KMS-11 (cell line): ENCODE measurements around the gene KRTAP13-2.

ENCODE experiments used
- H2AFZ ChIP-seq: fragments of 200-600 bp; sonication (generic); 2 replicates; pipeline ENCODE4 v1.6.1; 2016; ENCODE audit warnings: antibody characterized with exemption, mixed run types, low read depth
- H3K27ac ChIP-seq: fragments of 200-600 bp; sonication (generic); 2 replicates; pipeline ENCODE4 v1.6.1; 2016; ENCODE audit warnings: mild to moderate bottlenecking, mixed run types
- H3K27me3 ChIP-seq: fragments of 200-600 bp; sonication (generic); 2 replicates; pipeline ENCODE4 v1.6.1; 2017; ENCODE audit warnings: mild to moderate bottlenecking, low read depth, mixed run types, moderate library complexity; ENCODE audit not compliant: insufficient read depth
- H3K36me3 ChIP-seq: fragments of 200-600 bp; sonication (generic); 2 replicates; pipeline ENCODE4 v1.6.1; 2017; ENCODE audit warnings: mild to moderate bottlenecking, mixed run types; ENCODE audit not compliant: insufficient read depth
- H3K4me1 ChIP-seq: fragments of 200-600 bp; sonication (generic); 2 replicates; pipeline ENCODE4 v1.6.1; 2016; ENCODE audit warnings: mild to moderate bottlenecking, low read depth, mixed run types; ENCODE audit not compliant: poor library complexity, severe bottlenecking
- H3K4me2 ChIP-seq: fragments of 200-600 bp; sonication (generic); 2 replicates; pipeline ENCODE4 v1.7.0; 2016; ENCODE audit warnings: mild to moderate bottlenecking, mixed run types
- H3K4me3 ChIP-seq: fragments of 200-600 bp; sonication (generic); IDR thresholded peaks from 2 replicates; pipeline ENCODE4 v1.6.1; 2017; ENCODE audit warnings: low read depth, low read length, mixed read lengths; ENCODE audit not compliant: insufficient read depth
- H3K79me2 ChIP-seq: fragments of 200-600 bp; sonication (generic); 2 replicates; pipeline ENCODE4 v1.6.1; 2016; ENCODE audit warnings: low read depth, mixed run types; ENCODE audit not compliant: insufficient read depth
- H3K9ac ChIP-seq: fragments of 200-600 bp; sonication (generic); 2 replicates; pipeline ENCODE4 v1.6.1; 2016; ENCODE audit warnings: mild to moderate bottlenecking, mixed run types
- H4K20me1 ChIP-seq: fragments of 200-600 bp; sonication (generic); 2 replicates; pipeline ENCODE4 v1.6.1; 2016; ENCODE audit warnings: mild to moderate bottlenecking, mixed run types; ENCODE audit not compliant: insufficient read depth
- TF ChIP-seq, protein P1 (sequence below): fragments of 200-600 bp; sonication (generic); conservative IDR thresholded peaks from 2 replicates; pipeline ENCODE4 v1.6.1; 2017; ENCODE audit warnings: low read depth, mild to moderate bottlenecking, antibody characterized with exemption, low read length, moderate library complexity, mixed read lengths

Gene KRTAP13-2

DNA sequence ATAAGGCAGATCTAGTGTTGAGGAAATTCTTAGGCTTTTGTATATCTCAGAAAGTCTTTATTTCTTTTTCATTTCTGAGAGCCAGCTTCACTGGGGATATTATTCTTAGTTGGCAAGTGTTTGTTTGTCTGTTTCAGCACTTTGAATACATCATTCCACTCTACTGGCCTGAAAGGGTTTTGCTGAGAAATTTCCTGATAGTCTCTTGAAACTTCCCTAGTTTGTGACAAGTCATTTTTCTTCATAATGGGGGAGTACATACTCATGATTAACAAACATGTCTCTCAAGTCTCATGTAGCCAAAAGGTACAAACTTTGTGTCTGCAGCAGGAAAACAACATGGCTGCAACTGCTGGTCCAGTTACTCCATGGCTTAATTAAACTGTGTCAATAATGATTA is 45.7 kb downstream of the KRTAP13-2 start:
- H3K4me2 ChIP-seq = no peak overlapping the region
- H3K4me1 ChIP-seq = no peaks in the 10 kb centered on the region
- H3K79me2 ChIP-seq = no peaks in the 10 kb centered on the region
- H2AFZ ChIP-seq = no peak overlapping the region
- H3K9ac ChIP-seq = no peak overlapping the region
- H3K27ac ChIP-seq = no peak overlapping the region
- TF ChIP-seq, protein P1, sequence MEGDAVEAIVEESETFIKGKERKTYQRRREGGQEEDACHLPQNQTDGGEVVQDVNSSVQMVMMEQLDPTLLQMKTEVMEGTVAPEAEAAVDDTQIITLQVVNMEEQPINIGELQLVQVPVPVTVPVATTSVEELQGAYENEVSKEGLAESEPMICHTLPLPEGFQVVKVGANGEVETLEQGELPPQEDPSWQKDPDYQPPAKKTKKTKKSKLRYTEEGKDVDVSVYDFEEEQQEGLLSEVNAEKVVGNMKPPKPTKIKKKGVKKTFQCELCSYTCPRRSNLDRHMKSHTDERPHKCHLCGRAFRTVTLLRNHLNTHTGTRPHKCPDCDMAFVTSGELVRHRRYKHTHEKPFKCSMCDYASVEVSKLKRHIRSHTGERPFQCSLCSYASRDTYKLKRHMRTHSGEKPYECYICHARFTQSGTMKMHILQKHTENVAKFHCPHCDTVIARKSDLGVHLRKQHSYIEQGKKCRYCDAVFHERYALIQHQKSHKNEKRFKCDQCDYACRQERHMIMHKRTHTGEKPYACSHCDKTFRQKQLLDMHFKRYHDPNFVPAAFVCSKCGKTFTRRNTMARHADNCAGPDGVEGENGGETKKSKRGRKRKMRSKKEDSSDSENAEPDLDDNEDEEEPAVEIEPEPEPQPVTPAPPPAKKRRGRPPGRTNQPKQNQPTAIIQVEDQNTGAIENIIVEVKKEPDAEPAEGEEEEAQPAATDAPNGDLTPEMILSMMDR = no peak
- H4K20me1 ChIP-seq = no peaks in the 10 kb centered on the region
- H3K4me3 ChIP-seq = no peak overlapping the region
- no peaks in the 10 kb centered on the region for H3K27me3 ChIP-seq
- H3K36me3 ChIP-seq = no peaks in the 10 kb centered on the region
